ENCODE results near the gene DPYSL4.

Gene DPYSL4

DNA sequence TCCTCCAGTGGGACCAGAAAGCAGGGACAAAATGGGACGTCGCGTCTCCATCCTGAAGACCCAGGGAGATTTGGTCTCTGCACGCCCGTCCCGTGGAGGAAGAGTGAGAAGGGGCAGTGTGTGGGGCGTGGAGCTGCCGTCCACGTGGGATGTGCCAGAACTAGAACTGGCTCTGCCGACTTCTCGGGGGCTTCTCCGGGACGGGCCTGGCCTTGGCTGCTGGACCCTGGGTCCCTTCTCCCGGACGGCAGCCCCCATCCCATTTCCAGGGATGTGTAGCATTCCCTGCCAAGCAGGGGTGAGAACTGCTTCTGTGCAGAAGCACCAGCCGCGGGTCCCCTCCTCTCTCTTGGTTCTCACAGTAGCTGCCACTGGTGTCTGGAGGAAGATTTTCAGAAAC is 18.8 kb upstream of the DPYSL4 start:
- Histone ChIP-seq H3K36me3 (ENCODE audit: insufficient read depth, low read length) (no peaks in the 10 kb centered on the region), H2AFZ (ENCODE audit: low read length) (no peak overlapping the region), H3K79me2 (ENCODE audit: insufficient read depth, low read length) (no peaks in the 10 kb centered on the region), H3K27ac (ENCODE audit: low read depth, low read length, poor library complexity, severe bottlenecking) (no peak overlapping the region), H3K4me3 (ENCODE audit: low read depth, low read length, poor library complexity, severe bottlenecking) (no peak overlapping the region), H3K9me3 (ENCODE audit: low read length) (no peaks in the 10 kb centered on the region), H3F3A (ENCODE audit: insufficient read depth, low read length) (no peaks in the 10 kb centered on the region), H3K9ac (ENCODE audit: low read length) (no peak overlapping the region), H4K20me1 (ENCODE audit: insufficient read depth, low read length) (no peaks in the 10 kb centered on the region), H3K9me2 (ENCODE audit: low read depth, low read length) (no peaks in the 10 kb centered on the region), H3K4me1 (ENCODE audit: insufficient read depth, low read length, severe bottlenecking) (no peaks in the 10 kb centered on the region), H3K27me3 (ENCODE audit: insufficient read depth, low read length) (peaks cover 8% of the 10 kb centered on the region; the same call in 1 of the 2 replicates), H3K4me2 (ENCODE audit: low read length) (no peak overlapping the region)
- no peak for TF ChIP-seq EZH2 (IDR thresholded peaks at IDR 0.05; ENCODE audit: borderline replicate concordance, low read length)
- no peak for TF ChIP-seq CTCF (IDR thresholded peaks at IDR 0.05; ENCODE audit: low read length)

DNA sequence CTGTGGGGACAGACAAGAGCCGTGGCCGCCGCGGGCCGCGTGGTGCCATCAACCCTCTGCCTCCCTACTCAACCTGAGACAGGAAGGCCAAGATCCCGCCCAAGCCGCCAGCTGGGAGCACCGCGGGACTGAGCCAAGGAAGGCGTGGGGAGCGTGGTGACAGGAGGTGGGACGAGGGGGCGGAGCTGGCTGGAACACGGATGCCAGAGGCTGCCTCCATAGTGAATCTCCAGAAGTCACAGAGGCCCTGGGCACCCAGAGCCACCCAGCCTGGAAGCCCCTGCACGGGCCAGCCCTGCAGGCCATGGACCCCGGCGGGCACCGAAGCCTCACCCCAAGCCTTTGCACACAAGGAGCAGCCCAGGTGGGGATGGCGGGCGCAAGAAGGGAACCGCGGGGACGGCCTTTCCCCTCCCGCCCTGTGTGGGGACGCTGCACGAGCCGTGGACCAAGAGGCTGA is 18.1 kb upstream of the DPYSL4 start:
- no peaks in the 10 kb centered on the region for H3K9me3 ChIP-seq (ENCODE audit: low read length)
- no peaks in the 10 kb centered on the region for H3K4me1 ChIP-seq (ENCODE audit: insufficient read depth, low read length, severe bottlenecking)
- no peaks in the 10 kb centered on the region for H3F3A ChIP-seq (ENCODE audit: insufficient read depth, low read length)
- no peak overlapping the region for H3K9ac ChIP-seq (ENCODE audit: low read length)
- no peak overlapping the region for H3K4me3 ChIP-seq (ENCODE audit: low read depth, low read length, poor library complexity, severe bottlenecking)
- no peaks in the 10 kb centered on the region for H3K36me3 ChIP-seq (ENCODE audit: insufficient read depth, low read length)
- no peaks in the 10 kb centered on the region for H4K20me1 ChIP-seq (ENCODE audit: insufficient read depth, low read length)
- no peak overlapping the region for H3K4me2 ChIP-seq (ENCODE audit: low read length)
- peaks cover 8% of the 10 kb centered on the region; the same call in 1 of the 2 replicates for H3K27me3 ChIP-seq (ENCODE audit: insufficient read depth, low read length)
- no peaks in the 10 kb centered on the region for H3K79me2 ChIP-seq (ENCODE audit: insufficient read depth, low read length)
- no peak overlapping the region for H3K27ac ChIP-seq (ENCODE audit: low read depth, low read length, poor library complexity, severe bottlenecking)
- no peaks in the 10 kb centered on the region for H3K9me2 ChIP-seq (ENCODE audit: low read depth, low read length)
- TF ChIP-seq EZH2 (IDR thresholded peaks at IDR 0.05; ENCODE audit: borderline replicate concordance, low read length): no peak
- H2AFZ ChIP-seq (ENCODE audit: low read length): no peak overlapping the region

GRCh38 chr10:132169031-132169765 is 17.6 kb upstream of the DPYSL4 start:
- Histone ChIP-seq H3K9me3 (ENCODE audit: low read length) (no peaks in the 10 kb centered on the region), H3K4me1 (ENCODE audit: insufficient read depth, low read length, severe bottlenecking) (no peaks in the 10 kb centered on the region), H3K9ac (ENCODE audit: low read length) (no peak overlapping the region), H3K27me3 (ENCODE audit: insufficient read depth, low read length) (peaks cover 8% of the 10 kb centered on the region; the same call in 1 of the 2 replicates), H3K9me2 (ENCODE audit: low read depth, low read length) (no peaks in the 10 kb centered on the region), H3K4me2 (ENCODE audit: low read length) (no peak overlapping the region), H3K4me3 (ENCODE audit: low read depth, low read length, poor library complexity, severe bottlenecking) (no peak overlapping the region), H2AFZ (ENCODE audit: low read length) (no peak overlapping the region), H4K20me1 (ENCODE audit: insufficient read depth, low read length) (no peaks in the 10 kb centered on the region), H3F3A (ENCODE audit: insufficient read depth, low read length) (no peaks in the 10 kb centered on the region), H3K27ac (ENCODE audit: low read depth, low read length, poor library complexity, severe bottlenecking) (no peak overlapping the region), H3K36me3 (ENCODE audit: insufficient read depth, low read length) (no peaks in the 10 kb centered on the region), H3K79me2 (ENCODE audit: insufficient read depth, low read length) (no peaks in the 10 kb centered on the region)
- TF ChIP-seq CTCF (IDR thresholded peaks at IDR 0.05; ENCODE audit: low read length) (no peak), EZH2 (IDR thresholded peaks at IDR 0.05; ENCODE audit: borderline replicate concordance, low read length) (no peak)

Data from OCI-LY1 (cell line).